Right lobe of liver (tissue), 6 donors: ENCODE measurements around the gene DAPK1. TPM values are rescaled to one million over a fixed set of nuclear protein-coding genes. Genes with fewer than 3 reads are reported as not detected.

ENCODE experiments used
- ATAC-seq, 4 donors: fragments of 200-7000 bp; cut with Tn5 transposase; one replicate each; pipeline ENCODE4 v1.9.1; 2020; ENCODE audit warnings: mild to moderate bottlenecking in 4 of 4, moderate library complexity in 4 of 4
- DNase-seq, 3 donors: peaks; one replicate each; pipeline ENCODE4 v3.0.0-alpha.2; 2020
- H3K27ac ChIP-seq, 3 donors: fragments of 200-600 bp; one replicate each; pipeline ENCODE4 v1.8.0; 2022
- H3K27me3 ChIP-seq, 2 donors: fragments of 200-600 bp; one replicate each; pipeline ENCODE4 v1.8.0; 2022
- H3K36me3 ChIP-seq, 4 donors: fragments of 200-600 bp; sonication (generic) in 1 of 4; one replicate each; pipeline versions ENCODE4 v1.5.1 to v1.8.0; 2017 to 2022; ENCODE audit warnings: control low read depth in 1 of 4
- H3K4me1 ChIP-seq, 4 donors: fragments of 200-600 bp; sonication (generic) in 1 of 4; one replicate each; pipeline versions ENCODE4 v1.5.1 to v1.8.0; 2017 to 2022; ENCODE audit warnings: control low read depth in 1 of 4
- H3K4me3 ChIP-seq, 3 donors: fragments of 200-600 bp; one replicate each; pipeline ENCODE4 v1.8.0; 2022
- H3K9me3 ChIP-seq, 4 donors: fragments of 200-600 bp; sonication (generic) in 1 of 4; one replicate each; pipeline versions ENCODE4 v1.5.1 to v1.8.0; 2017 to 2022; ENCODE audit warnings: control low read depth in 1 of 4
- POLR2A ChIP-seq: fragments of 450-650 bp; IDR thresholded peaks from one replicate; pipeline ENCODE4 v1.6.1; 2017; ENCODE audit warnings: antibody characterized with exemption, mild to moderate bottlenecking
- WGBS: methylation state at CpG from one replicate; pipeline ENCODE4 v1.1.6; 2018; ENCODE audit warnings: low coverage, low lambda C conversion rate; ENCODE audit not compliant: insufficient coverage; ENCODE audit errors: missing lambda C conversion rate; 5-methylcytosine and 5-hydroxymethylcytosine counted together
- intact Hi-C, 2 donors: fragments of 100-400 bp; cut with DNase I; formaldehyde crosslinking; loops; one replicate each; pipeline versions ENCODE4 v1.11.2 to v1.14.1; 2022
- total RNA-seq, 6 experiments: library from RNA; depleted of rRNA in 2 of 6; stranded (reverse); fragments of >200 nt in 2 of 6; fragmentation: NEBNext Ultra II Directional in 3 of 6; extraction: Animal tissue kit (Norgen Biotek cat#: 25700) in 3 of 6; gene quantifications; one replicate each; pipeline versions ENCODE4 v1.1.0 to v1.2.4, GENCODE V29; 2016 to 2023
- TF ChIP-seq, protein P1 (sequence below), 4 donors: fragments of 200-600 bp in 3 of 4; fragments of 450-650 bp in 1 of 4; IDR thresholded peaks; one replicate each; pipeline versions ENCODE4 v1.5.1 to v1.8.0; 2016 to 2022; ENCODE audit warnings: antibody characterized with exemption in 4 of 4, mild to moderate bottlenecking in 2 of 4
- donor health status: DM: no; HTN: yes; CAD: no.
- donor health status: DM: no; HTN: no; CAD: no.
- donor health status: DM: no; HTN: no; CAD: no.
- donor health status: DM: no; HTN: yes; CAD: no.
- donor health status: DM: no; HTN: yes; CAD: no.

DAPK1 gene
- total RNA-seq, 6 experiments from 2014 or later = 17.4 to 55.0 (median 33.9) TPM

DNA sequence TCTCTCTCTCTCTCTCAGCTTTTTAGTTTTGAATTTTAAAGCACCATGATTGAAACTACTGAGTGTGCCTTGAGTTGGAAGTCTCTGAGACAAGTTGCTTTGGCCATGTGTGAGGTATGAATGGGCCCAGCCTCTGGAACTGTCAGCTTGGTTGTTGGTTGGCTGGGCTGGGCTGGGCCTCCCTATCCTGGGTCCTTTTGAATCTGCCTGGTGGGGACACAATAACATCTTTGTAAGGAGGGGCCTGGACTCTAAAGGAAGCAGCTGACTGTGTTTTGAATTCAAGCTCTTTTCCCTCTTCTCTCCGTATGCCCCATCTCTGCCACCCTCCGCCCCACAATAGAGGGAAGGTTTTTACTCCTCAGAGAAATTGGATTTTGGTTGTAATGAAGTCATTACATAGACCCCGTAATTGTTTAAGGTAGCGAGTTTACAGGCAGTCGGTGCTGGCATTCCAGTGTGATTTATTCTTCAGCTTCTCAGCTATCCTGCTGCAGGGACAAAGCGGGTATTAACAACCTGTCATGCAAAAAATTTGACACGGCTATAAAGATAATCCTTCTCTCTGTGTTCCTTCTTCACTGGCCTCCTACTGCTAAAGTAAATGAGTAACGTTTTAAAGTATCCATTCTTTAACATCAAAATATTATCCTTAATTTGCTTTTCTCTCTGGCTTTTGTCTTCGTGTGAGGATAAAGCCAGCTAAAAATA, 105.4 kb downstream of the DAPK1 start:
- peaks cover 0 to 6% (median 3%) of the 10 kb centered on the region in 4 donors for H3K36me3 ChIP-seq
- DNase-seq = no peak
- peaks cover 0 to 14% (median 6%) of the 10 kb centered on the region in 4 donors for H3K4me1 ChIP-seq
- H3K27ac ChIP-seq = no peak overlapping the region
- ATAC-seq = no peak
- no peaks in the 10 kb centered on the region for H3K9me3 ChIP-seq
- H3K27me3 ChIP-seq = no peaks in the 10 kb centered on the region
- TF ChIP-seq, protein P1, sequence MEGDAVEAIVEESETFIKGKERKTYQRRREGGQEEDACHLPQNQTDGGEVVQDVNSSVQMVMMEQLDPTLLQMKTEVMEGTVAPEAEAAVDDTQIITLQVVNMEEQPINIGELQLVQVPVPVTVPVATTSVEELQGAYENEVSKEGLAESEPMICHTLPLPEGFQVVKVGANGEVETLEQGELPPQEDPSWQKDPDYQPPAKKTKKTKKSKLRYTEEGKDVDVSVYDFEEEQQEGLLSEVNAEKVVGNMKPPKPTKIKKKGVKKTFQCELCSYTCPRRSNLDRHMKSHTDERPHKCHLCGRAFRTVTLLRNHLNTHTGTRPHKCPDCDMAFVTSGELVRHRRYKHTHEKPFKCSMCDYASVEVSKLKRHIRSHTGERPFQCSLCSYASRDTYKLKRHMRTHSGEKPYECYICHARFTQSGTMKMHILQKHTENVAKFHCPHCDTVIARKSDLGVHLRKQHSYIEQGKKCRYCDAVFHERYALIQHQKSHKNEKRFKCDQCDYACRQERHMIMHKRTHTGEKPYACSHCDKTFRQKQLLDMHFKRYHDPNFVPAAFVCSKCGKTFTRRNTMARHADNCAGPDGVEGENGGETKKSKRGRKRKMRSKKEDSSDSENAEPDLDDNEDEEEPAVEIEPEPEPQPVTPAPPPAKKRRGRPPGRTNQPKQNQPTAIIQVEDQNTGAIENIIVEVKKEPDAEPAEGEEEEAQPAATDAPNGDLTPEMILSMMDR (IDR thresholded peaks at IDR 0.05) = no peak
- TF ChIP-seq POLR2A = no peak
- 92% methylated on average over 9 of the region's 9 CpGs for WGBS
- intact Hi-C loops = no loop called here
- H3K4me3 ChIP-seq = no peak overlapping the region

DNA sequence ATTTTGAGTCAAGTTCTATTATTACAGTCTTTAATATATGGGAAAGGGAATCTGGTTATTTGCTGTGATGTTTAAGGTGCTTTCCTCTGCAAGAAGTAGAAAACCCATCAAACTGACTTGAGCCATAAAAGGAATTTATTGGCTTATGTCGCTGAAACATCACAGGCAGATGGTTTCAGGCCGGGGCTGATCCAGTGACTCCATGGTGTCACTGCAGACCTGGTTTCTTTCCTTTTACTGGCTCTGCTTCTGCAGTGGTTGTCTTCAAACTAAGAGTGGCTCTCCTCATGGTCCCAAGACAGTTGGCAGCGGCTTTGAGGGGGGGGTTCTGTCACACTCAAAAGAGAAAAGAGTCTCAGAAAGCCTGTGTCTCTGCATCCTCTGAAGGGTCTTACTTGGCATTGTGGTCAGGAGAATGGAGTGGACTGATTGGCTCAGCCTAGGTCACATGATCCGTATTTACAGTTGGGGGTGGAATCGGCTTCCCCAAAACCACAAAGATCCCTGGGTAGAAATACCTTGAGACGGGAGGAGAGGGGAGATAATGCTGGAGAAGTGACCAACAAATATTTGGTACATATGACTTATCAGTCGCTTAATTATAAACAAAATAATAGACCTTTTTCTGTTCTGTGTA, 106.3 kb downstream of the DAPK1 start:
- 65% methylated on average over 6 of the region's 7 CpGs for WGBS
- DNase-seq (no peak), ATAC-seq (no peak)
- Histone ChIP-seq H3K9me3 (no peaks in the 10 kb centered on the region), H3K27me3 (no peaks in the 10 kb centered on the region), H3K36me3 (peaks cover 0 to 6% (median 3%) of the 10 kb centered on the region in 4 donors), H3K4me3 (no peak overlapping the region), H3K4me1 (peaks cover 0 to 12% (median 4%) of the 10 kb centered on the region in 4 donors), H3K27ac (no peak overlapping the region)
- TF ChIP-seq, protein P1 (IDR thresholded peaks at IDR 0.05) = no peak
- no peak for TF ChIP-seq POLR2A
- intact Hi-C loops = no loop called here

DNA sequence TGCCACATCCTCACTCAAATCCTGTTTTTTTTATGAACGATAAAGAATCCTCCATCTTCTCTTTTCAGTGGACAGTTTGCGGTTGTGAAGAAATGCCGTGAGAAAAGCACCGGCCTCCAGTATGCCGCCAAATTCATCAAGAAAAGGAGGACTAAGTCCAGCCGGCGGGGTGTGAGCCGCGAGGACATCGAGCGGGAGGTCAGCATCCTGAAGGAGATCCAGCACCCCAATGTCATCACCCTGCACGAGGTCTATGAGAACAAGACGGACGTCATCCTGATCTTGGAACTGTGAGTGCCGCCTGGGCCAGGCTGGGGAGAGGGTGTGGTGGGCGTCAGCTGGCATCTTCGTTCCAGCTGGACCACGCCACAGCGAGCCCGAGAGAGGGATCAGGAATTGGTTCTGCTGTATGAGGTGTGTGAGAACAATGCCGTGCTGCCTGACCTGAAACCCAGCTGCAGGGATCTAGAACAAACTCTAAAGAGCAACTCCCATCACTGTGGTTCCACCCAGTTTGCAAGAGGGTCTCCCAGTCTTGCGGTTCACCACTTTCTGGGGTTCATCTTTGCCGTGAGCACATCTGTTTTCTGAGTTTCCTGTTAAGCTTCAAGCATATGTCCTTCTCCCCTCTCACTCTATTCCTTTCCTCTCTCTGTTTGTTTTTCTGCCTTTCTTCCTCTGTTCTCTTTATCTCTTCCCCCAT, 107.4 kb downstream of the DAPK1 start:
- Histone ChIP-seq H3K27me3 (no peaks in the 10 kb centered on the region), H3K4me1 (peaks cover 0 to 14% (median 6%) of the 10 kb centered on the region in 4 donors), H3K4me3 (no peak overlapping the region), H3K9me3 (no peaks in the 10 kb centered on the region), H3K27ac (no peak overlapping the region), H3K36me3 (peaks cover 0 to 6% (median 3%) of the 10 kb centered on the region in 4 donors)
- no peak for TF ChIP-seq POLR2A
- TF ChIP-seq, protein P1 (IDR thresholded peaks at IDR 0.05) = no peak
- intact Hi-C loops = no loop called here
- no peak for DNase-seq
- WGBS = 78% methylated on average over 11 of the region's 23 CpGs
- no peak for ATAC-seq

DNA sequence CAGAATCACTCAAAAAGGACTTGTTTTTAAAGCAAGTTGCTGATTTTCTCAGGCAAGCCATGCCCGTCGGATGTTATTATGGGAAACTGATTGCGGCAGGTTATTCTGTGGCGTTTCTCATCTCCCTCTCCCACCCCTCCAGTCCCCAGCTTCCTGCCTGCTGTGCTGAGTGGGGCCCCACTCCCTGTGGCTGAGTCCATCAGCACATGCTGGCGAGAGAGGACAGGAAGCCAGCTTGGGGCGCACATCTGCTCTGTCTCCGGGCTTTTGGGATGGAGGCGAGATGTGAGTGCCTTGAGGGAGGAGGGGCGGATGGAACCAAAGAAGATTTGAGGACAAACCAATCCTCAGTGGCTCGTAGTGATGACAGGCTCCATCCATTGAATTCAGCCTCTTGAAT, 108.0 kb downstream of the DAPK1 start:
- H3K9me3 ChIP-seq = no peaks in the 10 kb centered on the region
- WGBS = 63% methylated on average over 9 of the region's 10 CpGs
- peaks cover 0 to 6% (median 3%) of the 10 kb centered on the region in 4 donors for H3K36me3 ChIP-seq
- H3K27me3 ChIP-seq = no peaks in the 10 kb centered on the region
- H3K27ac ChIP-seq = peak overlapping the region in 1 of 3 donors; percentile 9
- intact Hi-C loops = no loop called here
- H3K4me1 ChIP-seq = peaks cover 0 to 15% (median 5%) of the 10 kb centered on the region in 4 donors
- TF ChIP-seq POLR2A = no peak
- ATAC-seq (no peak), DNase-seq (no peak)
- H3K4me3 ChIP-seq = no peak overlapping the region
